NOMO-1 (cell line): ENCODE measurements around the gene TRNAU1AP.
A peak's percentile ranks its signal among the peaks of the same experiment; 100 is the strongest.
"Not testable (repeated sequence)": the region's sequence is repeated elsewhere in the genome, so short reads cannot be mapped to it uniquely, and the experiment has no call there.

Experiments used
- DNase-seq, 2 experiments: peaks; one replicate each; lab custom pipeline; 2025; ENCODE audit not compliant: unreplicated experiment in 2 of 2; lab: John Stamatoyannopoulos, UW

TRNAU1AP gene

GRCh38 chr1:28577052-28577678, 24.3 kb downstream of the TRNAU1AP start:
- no peak for DNase-seq

- DNase-seq = no peak
Measured at GRCh38 chr1:28577738-28578536, 25.1 kb downstream of the TRNAU1AP start.

GRCh38 chr1:28578696-28579218, 25.9 kb downstream of the TRNAU1AP start:
- no peak for DNase-seq

- no peak for DNase-seq
Measured at GRCh38 chr1:28579401-28579800, 26.5 kb downstream of the TRNAU1AP start.

- DNase-seq = peak; percentile 29 to 51
Measured at GRCh38 chr1:28580722-28581530, 28.0 kb downstream of the TRNAU1AP start.

- peak; percentile 94 to 97 for DNase-seq
Measured at GRCh38 chr1:28581531-28582247, 28.8 kb downstream of the TRNAU1AP start.

GRCh38 chr1:28582248-28582615, 29.3 kb downstream of the TRNAU1AP start:
- DNase-seq = peak in 1 of 2 experiments; percentile 13

- DNase-seq = peak in 1 of 2 experiments; percentile 17
Measured at GRCh38 chr1:28586585-28587391, 33.9 kb downstream of the TRNAU1AP start.

GRCh38 chr1:28591708-28592320, 38.9 kb downstream of the TRNAU1AP start, which contains the start of gene RAB42:
TSS of gene RAB42 (plus strand) at chr1:28592265. CDS start at chr1:28592512, 247 bp downstream.
- DNase-seq = peak; percentile 64 to 72

GRCh38 chr1:28592321-28593071, 39.6 kb downstream of the TRNAU1AP start:
- DNase-seq = peak in 1 of 2 experiments; percentile 46

- DNase-seq = not testable (repeated sequence)
Measured at GRCh38 chr1:28593988-28594356, 41.1 kb downstream of the TRNAU1AP start.

- DNase-seq = not testable (repeated sequence)
Measured at GRCh38 chr1:28594686-28595411, 42.0 kb downstream of the TRNAU1AP start.

GRCh38 chr1:28595412-28596191, 42.7 kb downstream of the TRNAU1AP start:
- DNase-seq = no peak

GRCh38 chr1:28596276-28596675, 43.4 kb downstream of the TRNAU1AP start:
- DNase-seq = not testable (repeated sequence)

- DNase-seq = no peak
Measured at GRCh38 chr1:28601696-28602095, 48.8 kb downstream of the TRNAU1AP start.

- DNase-seq = peak; percentile 22 to 47
Measured at GRCh38 chr1:28602536-28603439, 49.9 kb downstream of the TRNAU1AP start.
